Smooth muscle cell (in vitro differentiated cells): ENCODE measurements around the gene ZNF133. TPM values are rescaled to one million over a fixed set of nuclear protein-coding genes. Genes with fewer than 3 reads are reported as not detected.

ENCODE experiments used
- DNase-seq: peaks from one replicate; lab custom pipeline; 2025; ENCODE audit not compliant: unreplicated experiment; lab: John Stamatoyannopoulos, UW
- H2AFZ ChIP-seq: fragments of 200-600 bp; sonication (generic); 2 replicates; pipeline ENCODE4 v1.6.0; 2016; ENCODE audit warnings: antibody characterized with exemption, low read depth, mild to moderate bottlenecking
- H3F3A ChIP-seq: fragments of 200-600 bp; sonication (generic); 2 replicates; pipeline ENCODE4 v1.6.0; 2017; ENCODE audit warnings: antibody characterized with exemption, low read depth
- H3K27ac ChIP-seq: fragments of 200-600 bp; sonication (generic); 2 replicates; pipeline ENCODE4 v1.5.1; 2016; ENCODE audit warnings: low read depth, mild to moderate bottlenecking
- H3K27me3 ChIP-seq: fragments of 200-600 bp; sonication (generic); 2 replicates; pipeline ENCODE4 v1.6.1; 2016; ENCODE audit warnings: low read depth, mild to moderate bottlenecking
- H3K36me3 ChIP-seq: fragments of 200-600 bp; sonication (generic); 2 replicates; pipeline ENCODE4 v1.5.1; 2016; ENCODE audit warnings: low read depth
- H3K4me1 ChIP-seq: fragments of 200-600 bp; sonication (generic); 2 replicates; pipeline ENCODE4 v1.5.1; 2016; ENCODE audit warnings: low read depth
- H3K4me2 ChIP-seq: fragments of 200-600 bp; sonication (generic); 2 replicates; pipeline ENCODE4 v1.6.0; 2016; ENCODE audit warnings: mild to moderate bottlenecking
- H3K4me3 ChIP-seq: fragments of 200-600 bp; sonication (generic); 2 replicates; pipeline ENCODE4 v1.5.1; 2016; ENCODE audit warnings: mild to moderate bottlenecking
- H3K79me2 ChIP-seq: fragments of 200-600 bp; sonication (generic); 2 replicates; pipeline ENCODE4 v1.6.0; 2016; ENCODE audit warnings: low read depth, mild to moderate bottlenecking
- H3K9ac ChIP-seq: fragments of 200-600 bp; sonication (generic); 2 replicates; pipeline ENCODE4 v1.6.0; 2016; ENCODE audit warnings: low read depth
- H3K9me3 ChIP-seq: fragments of 200-600 bp; sonication (generic); replicated peaks from 2 replicates; pipeline ENCODE4 v1.5.1; 2016; ENCODE audit warnings: low read depth
- H4K20me1 ChIP-seq: fragments of 200-600 bp; sonication (generic); 2 replicates; pipeline ENCODE4 v1.6.0; 2016; ENCODE audit warnings: low read depth
- CTCF ChIP-seq: fragments of 200-600 bp; sonication (generic); IDR thresholded peaks from 2 replicates; pipeline ENCODE4 v1.5.1; 2017; ENCODE audit warnings: borderline replicate concordance, mild to moderate bottlenecking, antibody characterized with exemption; ENCODE audit not compliant: insufficient read depth, poor library complexity, severe bottlenecking
- WGBS: methylation state at CpG from one replicate; pipeline ENCODE4 v1.1.7; 2016; ENCODE audit warnings: low lambda C conversion rate; 5-methylcytosine and 5-hydroxymethylcytosine counted together
- polyA plus RNA-seq: library from polyadenylated mRNA; unstranded; fragments of >200 nt; fragmentation: Nextera tagmentation; extraction: Ambion mirVana; gene quantifications from 2 replicates; pipeline ENCODE4 v1.2.1, GENCODE V29; 2016
- total RNA-seq: library from RNA; depleted of rRNA; stranded (reverse); fragments of >200 nt; gene quantifications from 2 replicates; pipeline ENCODE4 v1.2.3, GENCODE V29; 2014

The ZNF133 gene
- total and polyA plus RNA-seq, 2 experiments from 2014 or later = 12.5 to 22.4 TPM

- Histone ChIP-seq H2AFZ (no peak overlapping the region), H3K27me3 (no peaks in the 10 kb centered on the region), H3F3A (no peaks in the 10 kb centered on the region), H4K20me1 (no peaks in the 10 kb centered on the region), H3K4me2 (no peak overlapping the region), H3K9me3 (no peaks in the 10 kb centered on the region), H3K4me1 (no peaks in the 10 kb centered on the region), H3K27ac (no peak overlapping the region), H3K79me2 (no peaks in the 10 kb centered on the region), H3K4me3 (no peak overlapping the region), H3K9ac (no peak overlapping the region), H3K36me3 (no peaks in the 10 kb centered on the region)
- WGBS = 92% methylated on average over 3 of the region's 3 CpGs
- TF ChIP-seq CTCF = no peak
- DNase-seq = no peak
Measured at GRCh38 chr20:18250217-18250616, 38.1 kb upstream of the ZNF133 start.

GRCh38 chr20:18252597-18253451 lies 35.5 kb upstream of the ZNF133 start:
- DNase-seq = no peak
- Histone ChIP-seq H3K27ac (no peak overlapping the region), H3K36me3 (no peaks in the 10 kb centered on the region), H3K9me3 (no peaks in the 10 kb centered on the region), H3K4me2 (no peak overlapping the region), H2AFZ (no peak overlapping the region), H3K9ac (no peak overlapping the region), H3K4me3 (no peak overlapping the region), H3K79me2 (no peaks in the 10 kb centered on the region), H4K20me1 (no peaks in the 10 kb centered on the region), H3K4me1 (no peaks in the 10 kb centered on the region), H3K27me3 (no peaks in the 10 kb centered on the region), H3F3A (no peaks in the 10 kb centered on the region)
- no peak for TF ChIP-seq CTCF
- WGBS = 82% methylated on average over 20 of the region's 20 CpGs

GRCh38 chr20:18254615-18255014 lies 33.7 kb upstream of the ZNF133 start:
- no peaks in the 10 kb centered on the region for H3K27me3 ChIP-seq
- no peak overlapping the region for H3K4me3 ChIP-seq
- no peak overlapping the region for H3K27ac ChIP-seq
- H3K4me1 ChIP-seq = no peaks in the 10 kb centered on the region
- no peak overlapping the region for H3K9ac ChIP-seq
- no peak overlapping the region for H2AFZ ChIP-seq
- no peak overlapping the region for H3K4me2 ChIP-seq
- 72% methylated on average over 3 of the region's 3 CpGs for WGBS
- H3K9me3 ChIP-seq = no peaks in the 10 kb centered on the region
- no peaks in the 10 kb centered on the region for H3K36me3 ChIP-seq
- H3K79me2 ChIP-seq = no peaks in the 10 kb centered on the region
- H4K20me1 ChIP-seq = no peaks in the 10 kb centered on the region
- DNase-seq = no peak
- no peaks in the 10 kb centered on the region for H3F3A ChIP-seq
- no peak for TF ChIP-seq CTCF

- no peaks in the 10 kb centered on the region for H3K36me3 ChIP-seq
- no peaks in the 10 kb centered on the region for H3K27me3 ChIP-seq
- no peak overlapping the region for H3K9ac ChIP-seq
- no peak for DNase-seq
- WGBS = 89% methylated on average over 1 of the region's 1 CpG
- H3K4me1 ChIP-seq = no peaks in the 10 kb centered on the region
- no peaks in the 10 kb centered on the region for H3F3A ChIP-seq
- TF ChIP-seq CTCF = no peak
- H3K4me2 ChIP-seq = no peak overlapping the region
- H3K4me3 ChIP-seq = no peak overlapping the region
- H2AFZ ChIP-seq = no peak overlapping the region
- H3K79me2 ChIP-seq = no peaks in the 10 kb centered on the region
- no peaks in the 10 kb centered on the region for H4K20me1 ChIP-seq
- H3K9me3 ChIP-seq = no peaks in the 10 kb centered on the region
- H3K27ac ChIP-seq = no peak overlapping the region
Measured at GRCh38 chr20:18255526-18255925, 32.8 kb upstream of the ZNF133 start.
